Left lung (tissue), 10 donors: ENCODE results near the gene RXRG. TPM values are rescaled to one million over a fixed set of nuclear protein-coding genes. Genes with fewer than 3 reads are reported as not detected.

Experiments used
- ATAC-seq: fragments of 200-7000 bp; cut with Tn5 transposase; one replicate; pipeline ENCODE4 v1.9.1; 2020; ENCODE audit warnings: moderate library complexity
- DNase-seq, 4 donors: peaks; one replicate each; pipeline ENCODE4 v3.0.0-alpha.2; 2013 to 2020
- H3K27ac ChIP-seq, 2 donors: fragments of 200-600 bp; sonication (generic) in 1 of 2; one replicate each; pipeline versions ENCODE4 v1.5.0 to v1.8.0; 2020 to 2021
- H3K27me3 ChIP-seq, 2 donors: fragments of 200-600 bp; sonication (generic) in 1 of 2; one replicate each; pipeline versions ENCODE4 v1.5.0 to v1.8.0; 2020 to 2021
- H3K36me3 ChIP-seq, 2 donors: fragments of 200-600 bp; sonication (generic) in 1 of 2; one replicate each; pipeline versions ENCODE4 v1.5.0 to v1.8.0; 2020 to 2021
- H3K4me1 ChIP-seq, 2 donors: fragments of 200-600 bp; one replicate each; pipeline ENCODE4 v1.8.0; 2021
- H3K4me3 ChIP-seq, 2 donors: fragments of 200-600 bp; sonication (generic) in 1 of 2; one replicate each; pipeline versions ENCODE4 v1.5.0 to v1.8.0; 2020 to 2021; ENCODE audit warnings: mild to moderate bottlenecking in 1 of 2
- H3K9me3 ChIP-seq, 2 donors: fragments of 200-600 bp; sonication (generic) in 1 of 2; one replicate each; pipeline versions ENCODE4 v1.5.0 to v1.8.0; 2020 to 2021
- intact Hi-C, 2 donors: fragments of 100-400 bp; cut with DNase I; formaldehyde crosslinking; loops; one replicate each; pipeline versions ENCODE4 v1.11.2 to v1.14.2; 2022
- polyA plus RNA-seq, 6 donors: library from polyadenylated mRNA; unstranded; fragments of 120-200 nt; gene quantifications; one replicate each; pipeline ENCODE4 v1.2.1, GENCODE V29; 2013; ENCODE audit not compliant: insufficient read length in 6 of 6
- total RNA-seq, 2 donors: library from RNA; stranded (reverse); fragmentation: NEBNext Ultra II Directional; extraction: Animal tissue kit (Norgen Biotek cat#: 25700); gene quantifications; one replicate each; pipeline ENCODE4 v1.2.1, GENCODE V29; 2021
- TF ChIP-seq, protein P1 (sequence below), 2 donors: fragments of 200-600 bp; sonication (generic) in 1 of 2; IDR thresholded peaks; one replicate each; pipeline versions ENCODE4 v1.5.0 to v1.8.0; 2021; ENCODE audit warnings: antibody characterized with exemption in 2 of 2
- donor health status: DM: no; HTN: yes; CAD: no.
- donor health status: DM: no; HTN: no; CAD: no.

Gene RXRG
- total and polyA plus RNA-seq, 8 donors = 1.1 to 18.4 (median 14.1) TPM

DNA sequence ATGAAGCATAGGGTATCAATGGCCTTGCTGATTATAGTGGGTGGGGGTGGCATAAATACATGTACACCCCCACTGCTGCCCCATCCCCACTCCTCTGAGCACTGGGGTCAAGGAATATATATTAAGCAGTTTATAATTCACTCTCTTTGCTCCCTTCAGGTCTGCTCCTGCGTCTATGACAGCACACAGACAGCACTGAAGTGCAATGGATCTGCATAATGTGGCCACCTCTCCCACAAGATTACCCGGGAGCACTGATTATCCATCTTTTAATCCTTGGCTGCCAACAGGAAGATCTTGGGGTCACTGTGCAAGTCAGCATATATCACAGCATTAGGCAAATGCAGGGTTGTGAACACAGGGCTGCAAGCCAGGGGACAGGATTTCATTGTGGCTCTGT lies 19.3 kb downstream of the RXRG start:
- Histone ChIP-seq H3K9me3 (peaks cover 0 to 3% of the 10 kb centered on the region in 2 donors), H3K4me1 (peaks cover 0 to 16% of the 10 kb centered on the region in 2 donors), H3K27me3 (no peaks in the 10 kb centered on the region), H3K36me3 (no peaks in the 10 kb centered on the region), H3K27ac (no peak overlapping the region), H3K4me3 (no peak overlapping the region)
- ATAC-seq (no peak), DNase-seq (no peak)
- intact Hi-C loops = no loop called here
- TF ChIP-seq, protein P1, sequence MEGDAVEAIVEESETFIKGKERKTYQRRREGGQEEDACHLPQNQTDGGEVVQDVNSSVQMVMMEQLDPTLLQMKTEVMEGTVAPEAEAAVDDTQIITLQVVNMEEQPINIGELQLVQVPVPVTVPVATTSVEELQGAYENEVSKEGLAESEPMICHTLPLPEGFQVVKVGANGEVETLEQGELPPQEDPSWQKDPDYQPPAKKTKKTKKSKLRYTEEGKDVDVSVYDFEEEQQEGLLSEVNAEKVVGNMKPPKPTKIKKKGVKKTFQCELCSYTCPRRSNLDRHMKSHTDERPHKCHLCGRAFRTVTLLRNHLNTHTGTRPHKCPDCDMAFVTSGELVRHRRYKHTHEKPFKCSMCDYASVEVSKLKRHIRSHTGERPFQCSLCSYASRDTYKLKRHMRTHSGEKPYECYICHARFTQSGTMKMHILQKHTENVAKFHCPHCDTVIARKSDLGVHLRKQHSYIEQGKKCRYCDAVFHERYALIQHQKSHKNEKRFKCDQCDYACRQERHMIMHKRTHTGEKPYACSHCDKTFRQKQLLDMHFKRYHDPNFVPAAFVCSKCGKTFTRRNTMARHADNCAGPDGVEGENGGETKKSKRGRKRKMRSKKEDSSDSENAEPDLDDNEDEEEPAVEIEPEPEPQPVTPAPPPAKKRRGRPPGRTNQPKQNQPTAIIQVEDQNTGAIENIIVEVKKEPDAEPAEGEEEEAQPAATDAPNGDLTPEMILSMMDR (IDR thresholded peaks at IDR 0.05) = no peak

- DNase-seq (peak in 2 of 4 donors; percentile 41 to 42), ATAC-seq (peak; percentile 78)
- TF ChIP-seq, protein P1 (IDR thresholded peaks at IDR 0.05) = no peak
- H3K27me3 ChIP-seq = no peaks in the 10 kb centered on the region
- H3K27ac ChIP-seq = peak overlapping the region; percentile 58 to 75
- H3K36me3 ChIP-seq = no peaks in the 10 kb centered on the region
- H3K4me3 ChIP-seq = no peak overlapping the region
- peaks cover 0 to 16% of the 10 kb centered on the region in 2 donors for H3K4me1 ChIP-seq
- intact Hi-C loops = no loop called here
- H3K9me3 ChIP-seq = peaks cover 0 to 3% of the 10 kb centered on the region in 2 donors
These were observed 20.3 kb downstream of the RXRG start for GRCh38 chr1:165424454-165425216.

DNA sequence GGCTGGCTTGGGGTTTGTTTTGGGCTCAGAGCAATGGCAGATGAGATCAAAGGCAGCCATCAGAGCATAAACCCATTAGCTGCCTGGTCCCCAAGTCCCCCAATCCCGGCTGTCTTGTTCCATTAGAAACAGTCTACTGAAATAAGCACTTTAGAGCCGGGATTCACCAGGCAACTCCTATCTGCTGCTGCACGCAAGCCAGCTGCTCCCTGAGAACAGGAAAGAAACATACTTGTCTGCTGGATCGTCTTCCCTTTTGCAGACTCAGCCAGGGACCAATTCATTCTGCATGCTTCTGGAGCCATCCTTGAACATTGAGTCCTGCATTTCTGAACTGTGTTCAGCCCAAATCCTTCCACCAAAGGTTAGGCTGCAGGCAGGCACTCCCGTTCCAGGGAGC lies 21.8 kb downstream of the RXRG start:
- no peak overlapping the region for H3K27ac ChIP-seq
- no peak for ATAC-seq
- DNase-seq = no peak
- no peak overlapping the region for H3K4me3 ChIP-seq
- no peaks in the 10 kb centered on the region for H3K36me3 ChIP-seq
- H3K9me3 ChIP-seq = peaks cover 0 to 3% of the 10 kb centered on the region in 2 donors
- no peaks in the 10 kb centered on the region for H3K27me3 ChIP-seq
- intact Hi-C loops = no loop called here
- TF ChIP-seq, protein P1 (IDR thresholded peaks at IDR 0.05) = no peak
- H3K4me1 ChIP-seq = peaks cover 0 to 16% of the 10 kb centered on the region in 2 donors

DNA sequence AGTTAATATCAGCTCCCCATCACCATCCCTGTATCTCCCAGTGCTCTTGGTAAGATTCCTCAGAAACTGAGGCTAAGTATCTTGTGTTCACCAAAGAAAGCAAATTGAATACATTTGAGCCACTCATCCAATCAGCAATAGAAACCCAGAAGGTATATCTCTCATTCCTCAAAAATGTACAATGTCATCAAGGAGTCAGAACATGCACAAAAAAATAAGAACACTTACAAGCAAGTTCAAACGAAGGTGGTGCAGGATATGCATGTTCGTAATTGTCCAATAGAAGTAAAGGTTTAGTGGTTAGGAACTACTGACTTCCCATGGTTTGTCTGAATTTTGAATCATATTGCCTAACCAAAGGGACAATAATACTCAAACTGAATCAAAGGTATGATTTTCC lies 24.3 kb downstream of the RXRG start:
- H3K27me3 ChIP-seq = no peaks in the 10 kb centered on the region
- H3K4me3 ChIP-seq = no peak overlapping the region
- H3K4me1 ChIP-seq = peaks cover 0 to 16% of the 10 kb centered on the region in 2 donors
- no peaks in the 10 kb centered on the region for H3K9me3 ChIP-seq
- intact Hi-C loops = no loop called here
- ATAC-seq (no peak), DNase-seq (no peak)
- TF ChIP-seq, protein P1 (IDR thresholded peaks at IDR 0.05) = no peak
- H3K36me3 ChIP-seq = no peaks in the 10 kb centered on the region
- no peak overlapping the region for H3K27ac ChIP-seq

GRCh38 chr1:165419839-165420238 lies 25.1 kb downstream of the RXRG start:
- Histone ChIP-seq H3K36me3 (no peaks in the 10 kb centered on the region), H3K4me3 (no peak overlapping the region), H3K27ac (no peak overlapping the region), H3K27me3 (no peaks in the 10 kb centered on the region), H3K9me3 (no peaks in the 10 kb centered on the region), H3K4me1 (peaks cover 0 to 12% of the 10 kb centered on the region in 2 donors)
- intact Hi-C loops = no loop called here
- no peak for DNase-seq
- TF ChIP-seq, protein P1 (IDR thresholded peaks at IDR 0.05) = no peak
- ATAC-seq = no peak
